ES-I3 (cell line): ENCODE data around the gene AKT1S1.
"Not testable (repeated sequence)": the region's sequence is repeated elsewhere in the genome, so short reads cannot be mapped to it uniquely, and the experiment has no call there.

Experiments
- H3K36me3 ChIP-seq: 2 replicates; pipeline ENCODE4 v1.6.1; 2013; ENCODE audit warnings: mild to moderate bottlenecking, low read length, control low read depth, moderate library complexity; ENCODE audit not compliant: insufficient read depth
- H3K4me1 ChIP-seq: 2 replicates; pipeline ENCODE4 v1.6.1; 2013; ENCODE audit warnings: mild to moderate bottlenecking, control low read depth, low read length; ENCODE audit not compliant: insufficient read depth
- H3K9ac ChIP-seq: 2 replicates; pipeline ENCODE4 v1.6.1; 2013; ENCODE audit warnings: low read depth, mild to moderate bottlenecking, low read length, moderate library complexity
- H3K9me3 ChIP-seq: 2 replicates; pipeline ENCODE4 v1.6.1; 2013; ENCODE audit warnings: mild to moderate bottlenecking, low read length, moderate library complexity; ENCODE audit not compliant: control insufficient read depth, insufficient read depth

AKT1S1 gene

GRCh38 chr19:49877020-49877878, at the start of gene AKT1S1, which contains the start of gene TBC1D17:
Gene AKT1S1, minus strand, starts transcription at chr19:49877355. Its CDS starts 4,060 bp downstream, at chr19:49873295.
Gene TBC1D17, plus strand, starts transcription at chr19:49877702. Its CDS starts 22 bp downstream, at chr19:49877724.
- H3K9ac ChIP-seq = peak within 1 kb of the TSS; percentile 95
- H3K4me1 ChIP-seq = peaks cover 7% of the 10 kb centered on the region; the same call in 1 of the 2 replicates
- H3K9me3 ChIP-seq = no peaks in the 10 kb centered on the region
- H3K36me3 ChIP-seq = no peaks in the 10 kb centered on the region; the same call in 1 of the 2 replicates

- H3K36me3 ChIP-seq = peaks cover 16% of the 10 kb centered on the region
- H3K4me1 ChIP-seq = no peaks in the 10 kb centered on the region
- no peaks in the 10 kb centered on the region for H3K9me3 ChIP-seq
- H3K9ac ChIP-seq = no peak overlapping the region
Measured at GRCh38 chr19:49926515-49926914, 49.4 kb upstream of the AKT1S1 start.

- H3K9me3 ChIP-seq = no peaks in the 10 kb centered on the region
- no peaks in the 10 kb centered on the region for H3K4me1 ChIP-seq
- peaks cover 18% of the 10 kb centered on the region for H3K36me3 ChIP-seq
- no peak overlapping the region for H3K9ac ChIP-seq
Measured at GRCh38 chr19:49925486-49925885, 48.3 kb upstream of the AKT1S1 start.

GRCh38 chr19:49924881-49925210, 47.7 kb upstream of the AKT1S1 start:
- Histone ChIP-seq H3K9ac (peak overlapping the region; percentile 14; the same call in 1 of the 2 replicates), H3K36me3 (peaks cover 19% of the 10 kb centered on the region)
- H3K9me3 ChIP-seq, H3K4me1 ChIP-seq: not testable (repeated sequence)

GRCh38 chr19:49924004-49924880, 47.1 kb upstream of the AKT1S1 start:
- H3K4me1 ChIP-seq = no peaks in the 10 kb centered on the region
- peak overlapping the region; percentile 14; the same call in 1 of the 2 replicates for H3K9ac ChIP-seq
- no peaks in the 10 kb centered on the region for H3K9me3 ChIP-seq
- peaks cover 19% of the 10 kb centered on the region for H3K36me3 ChIP-seq

GRCh38 chr19:49923055-49924003, 46.2 kb upstream of the AKT1S1 start:
- peaks cover 19% of the 10 kb centered on the region for H3K36me3 ChIP-seq
- no peaks in the 10 kb centered on the region for H3K9me3 ChIP-seq
- no peaks in the 10 kb centered on the region for H3K4me1 ChIP-seq
- no peak overlapping the region for H3K9ac ChIP-seq

- Histone ChIP-seq H3K9ac (no peak overlapping the region), H3K4me1 (peaks cover 4% of the 10 kb centered on the region; the same call in 1 of the 2 replicates), H3K36me3 (peaks cover 16% of the 10 kb centered on the region), H3K9me3 (no peaks in the 10 kb centered on the region)
Measured at GRCh38 chr19:49921871-49922795, 45.0 kb upstream of the AKT1S1 start.

GRCh38 chr19:49920624-49921363, 43.6 kb upstream of the AKT1S1 start:
- Histone ChIP-seq H3K4me1 (peaks cover 7% of the 10 kb centered on the region; the same call in 1 of the 2 replicates), H3K9me3 (no peaks in the 10 kb centered on the region), H3K9ac (no peak overlapping the region), H3K36me3 (peaks cover 8% of the 10 kb centered on the region; the same call in 1 of the 2 replicates)

- Histone ChIP-seq H3K36me3 (peaks cover 10% of the 10 kb centered on the region), H3K9ac (no peak overlapping the region), H3K4me1 (peaks cover 7% of the 10 kb centered on the region; the same call in 1 of the 2 replicates), H3K9me3 (no peaks in the 10 kb centered on the region)
Measured at GRCh38 chr19:49918089-49918488, 40.9 kb upstream of the AKT1S1 start.

- no peaks in the 10 kb centered on the region for H3K9me3 ChIP-seq
- no peak overlapping the region for H3K9ac ChIP-seq
- peaks cover 10% of the 10 kb centered on the region for H3K36me3 ChIP-seq
- H3K4me1 ChIP-seq = peaks cover 7% of the 10 kb centered on the region; the same call in 1 of the 2 replicates
Measured at GRCh38 chr19:49916839-49917733, 39.9 kb upstream of the AKT1S1 start.

- Histone ChIP-seq H3K9ac (no peak overlapping the region), H3K4me1 (peaks cover 7% of the 10 kb centered on the region; the same call in 1 of the 2 replicates), H3K9me3 (no peaks in the 10 kb centered on the region), H3K36me3 (peaks cover 7% of the 10 kb centered on the region)
Measured at GRCh38 chr19:49915271-49915670, 38.1 kb upstream of the AKT1S1 start.
